Hepatocyte (in vitro differentiated cells): Measurements from ENCODE around the gene KRT35. TPM values are rescaled to one million over a fixed set of nuclear protein-coding genes. Genes with fewer than 3 reads are reported as not detected.
A peak's percentile ranks its signal among the peaks of the same experiment; 100 is the strongest.

Source experiments
- DNase-seq: peaks from one replicate; pipeline ENCODE4 v3.0.0-alpha.2; 2016; ENCODE audit warnings: low spot score
- H2AFZ ChIP-seq: fragments of 200-600 bp; sonication (generic); 2 replicates; pipeline ENCODE4 v1.6.0; 2016; ENCODE audit warnings: antibody characterized with exemption, mild to moderate bottlenecking
- H3K27ac ChIP-seq: fragments of 200-600 bp; sonication (generic); 2 replicates; pipeline ENCODE4 v1.5.1; 2016; ENCODE audit warnings: mild to moderate bottlenecking
- H3K27me3 ChIP-seq: fragments of 200-600 bp; sonication (generic); 2 replicates; pipeline ENCODE4 v1.6.1; 2016
- H3K36me3 ChIP-seq: fragments of 200-600 bp; sonication (generic); replicated peaks from 2 replicates; pipeline ENCODE4 v1.5.1; 2016; ENCODE audit warnings: low read depth; ENCODE audit not compliant: insufficient read depth
- H3K4me1 ChIP-seq: fragments of 200-600 bp; sonication (generic); 2 replicates; pipeline ENCODE4 v1.5.1; 2016; ENCODE audit warnings: mild to moderate bottlenecking, moderate library complexity; ENCODE audit not compliant: insufficient read depth
- H3K4me2 ChIP-seq: fragments of 200-600 bp; sonication (generic); 2 replicates; pipeline ENCODE4 v1.6.0; 2016
- H3K4me3 ChIP-seq: fragments of 200-600 bp; sonication (generic); 2 replicates; pipeline ENCODE4 v1.5.1; 2016; ENCODE audit warnings: mild to moderate bottlenecking
- H3K79me2 ChIP-seq: fragments of 200-600 bp; sonication (generic); 2 replicates; pipeline ENCODE4 v1.6.0; 2017; ENCODE audit warnings: mild to moderate bottlenecking
- H3K9me2 ChIP-seq: fragments of 200-600 bp; sonication (generic); replicated peaks from 2 replicates; pipeline ENCODE4 v1.6.0; 2017; ENCODE audit warnings: mild to moderate bottlenecking; ENCODE audit not compliant: insufficient read depth
- H3K9me3 ChIP-seq: fragments of 200-600 bp; sonication (generic); 2 replicates; pipeline ENCODE4 v1.5.1; 2016; ENCODE audit warnings: low read depth, mild to moderate bottlenecking
- H4K20me1 ChIP-seq: fragments of 200-600 bp; sonication (generic); 2 replicates; pipeline ENCODE4 v1.6.0; 2016; ENCODE audit warnings: mild to moderate bottlenecking; ENCODE audit not compliant: insufficient read depth, poor library complexity, severe bottlenecking
- CTCF ChIP-seq: fragments of 200-600 bp; sonication (generic); IDR thresholded peaks from 2 replicates; pipeline ENCODE4 v1.5.1; 2016; ENCODE audit warnings: antibody characterized with exemption, mild to moderate bottlenecking; ENCODE audit not compliant: poor library complexity
- EZH2 ChIP-seq: fragments of 200-600 bp; sonication (generic); IDR thresholded peaks from 2 replicates; pipeline ENCODE4 v1.6.1; 2016; ENCODE audit warnings: antibody characterized with exemption, mild to moderate bottlenecking, borderline replicate concordance
- EZH2phosphoT487 ChIP-seq: fragments of 200-600 bp; sonication (generic); IDR thresholded peaks from one replicate; pipeline ENCODE4 v1.6.1; 2018; ENCODE audit warnings: antibody characterized with exemption, mild to moderate bottlenecking, low read depth, moderate library complexity; ENCODE audit not compliant: unreplicated experiment, severe bottlenecking
- WGBS: methylation state at CpG from one replicate; pipeline ENCODE4 v1.1.6; 2016; ENCODE audit warnings: low lambda C conversion rate; ENCODE audit errors: missing lambda C conversion rate; 5-methylcytosine and 5-hydroxymethylcytosine counted together
- polyA plus RNA-seq: library from polyadenylated mRNA; unstranded; fragments of >200 nt; fragmentation: Nextera tagmentation; extraction: Ambion mirVana; gene quantifications from 2 replicates; pipeline ENCODE4 v1.2.1, GENCODE V29; 2016
- total RNA-seq: library from RNA; depleted of rRNA; stranded (reverse); fragments of >200 nt; gene quantifications from 2 replicates; pipeline ENCODE4 v1.2.3, GENCODE V29; 2014

Gene KRT35
- total and polyA plus RNA-seq, 2 experiments from 2014 or later, result not detected

GRCh38 chr17:41520821-41521521, 40.0 kb upstream of the KRT35 start:
- H2AFZ ChIP-seq, result no peak overlapping the region
- no peaks in the 10 kb centered on the region for H3K27me3 ChIP-seq
- H3K4me2 ChIP-seq, result peak overlapping the region; percentile 53
- peaks cover 3% of the 10 kb centered on the region for H3K79me2 ChIP-seq
- no peaks in the 10 kb centered on the region for H3K36me3 ChIP-seq
- H3K27ac ChIP-seq, result peak overlapping the region; percentile 98
- TF ChIP-seq EZH2 (no peak), EZH2phosphoT487 (no peak), CTCF (no peak)
- DNase-seq, result peak; percentile 64
- WGBS, result 53% methylated on average over 10 of the region's 10 CpGs
- H3K4me1 ChIP-seq, result peaks cover 47% of the 10 kb centered on the region
- H3K4me3 ChIP-seq, result no peak overlapping the region
- H3K9me2 ChIP-seq, result no peaks in the 10 kb centered on the region
- H4K20me1 ChIP-seq, result peaks cover 13% of the 10 kb centered on the region
- no peaks in the 10 kb centered on the region for H3K9me3 ChIP-seq

DNA sequence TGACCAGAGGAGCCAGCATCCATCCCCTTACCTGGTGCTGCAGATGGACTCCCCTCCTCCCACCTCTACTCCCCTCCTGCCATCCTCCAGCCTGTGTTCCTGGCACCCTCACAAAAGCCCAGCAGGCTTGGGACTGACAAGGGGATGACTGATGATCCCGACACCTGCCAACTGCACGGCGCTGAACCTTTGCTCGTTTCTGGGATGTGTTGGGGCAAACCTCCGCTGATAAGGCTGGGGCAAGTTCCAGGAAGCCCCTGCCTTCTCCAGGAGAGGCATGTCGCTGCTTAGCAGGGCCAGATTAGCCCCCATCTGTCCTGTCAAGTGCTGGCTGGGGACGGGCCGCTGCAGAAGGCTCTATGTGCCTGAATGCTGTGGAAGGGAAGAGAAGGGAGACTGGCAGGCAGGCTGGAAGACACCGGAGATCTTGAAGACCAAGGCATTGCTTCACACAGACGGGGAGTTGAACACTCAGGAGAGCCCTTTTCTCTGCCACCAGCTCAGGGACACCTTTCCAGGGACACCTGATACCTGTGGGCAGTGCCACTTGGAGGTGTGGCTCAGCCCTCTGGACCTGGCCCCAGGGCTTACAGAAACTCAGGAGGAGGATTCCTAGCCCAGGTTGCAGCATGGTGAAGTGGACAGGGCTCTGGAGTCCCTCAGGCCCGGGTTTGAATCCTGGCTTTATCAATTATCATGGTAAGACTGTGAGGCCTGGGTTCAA, 38.7 kb upstream of the KRT35 start:
- Histone ChIP-seq H3K4me3 (no peak overlapping the region), H3K9me3 (no peaks in the 10 kb centered on the region), H3K79me2 (no peaks in the 10 kb centered on the region), H3K4me2 (no peak overlapping the region), H3K9me2 (no peaks in the 10 kb centered on the region), H2AFZ (no peak overlapping the region), H3K27ac (peak overlapping the region; percentile 73), H4K20me1 (peaks cover 3% of the 10 kb centered on the region), H3K27me3 (no peaks in the 10 kb centered on the region), H3K36me3 (no peaks in the 10 kb centered on the region), H3K4me1 (peaks cover 47% of the 10 kb centered on the region)
- TF ChIP-seq CTCF (no peak), EZH2phosphoT487 (no peak), EZH2 (no peak)
- no peak for DNase-seq
- 50% methylated on average over 11 of the region's 11 CpGs for WGBS

- TF ChIP-seq EZH2, result no peak
- no peak for TF ChIP-seq EZH2phosphoT487
- no peak for TF ChIP-seq CTCF
- Histone ChIP-seq H3K4me1 (peaks cover 46% of the 10 kb centered on the region), H4K20me1 (no peaks in the 10 kb centered on the region), H3K4me3 (no peak within 1 kb of the TSS), H3K4me2 (no peak within 1 kb of the TSS), H3K27ac (peak within 1 kb of the TSS; percentile 73), H3K36me3 (no peaks in the 10 kb centered on the region), H3K9me3 (no peaks in the 10 kb centered on the region), H2AFZ (no peak within 1 kb of the TSS), H3K79me2 (no peaks in the 10 kb centered on the region), H3K9me2 (no peaks in the 10 kb centered on the region), H3K27me3 (no peaks in the 10 kb centered on the region)
- DNase-seq, result no peak
- WGBS, result 72% methylated on average over 8 of the region's 8 CpGs
These were observed 38.0 kb upstream of the KRT35 start, which contains the start of gene KRT15 for GRCh38 chr17:41518789-41519449. TSS of gene KRT15 (minus strand) at chr17:41518890. CDS start at chr17:41518827, 63 bp downstream.
